Measurements from ENCODE around the gene ATP9B.
"Not testable (repeated sequence)": the region's sequence is repeated elsewhere in the genome, so short reads cannot be mapped to it uniquely, and the experiment has no call there.

ATP9B gene

GRCh38 chr18:79260023-79260422, 190.8 kb downstream of the ATP9B start:
- H3K27me3 ChIP-seq (replicated peaks; ENCODE audit: insufficient read depth, low read length), result no peaks in the 10 kb centered on the region
- H3K9me2 ChIP-seq (replicated peaks; ENCODE audit: insufficient read depth, low read length), result no peaks in the 10 kb centered on the region
- no peaks in the 10 kb centered on the region for H3K4me1 ChIP-seq (ENCODE audit: low read length)
- H3K79me2 ChIP-seq (ENCODE audit: low read length), result no peaks in the 10 kb centered on the region
- no peak for DNase-seq
- no peaks in the 10 kb centered on the region for H3F3A ChIP-seq (ENCODE audit: insufficient read depth, low read length)
- H3K9me3 ChIP-seq (replicated peaks; ENCODE audit: insufficient read depth, low read length), result no peaks in the 10 kb centered on the region
- H3K4me3 ChIP-seq (ENCODE audit: low read length), result no peak overlapping the region
- H3K36me3 ChIP-seq (replicated peaks; ENCODE audit: insufficient read depth, low read length), result no peaks in the 10 kb centered on the region
- H2AFZ ChIP-seq (ENCODE audit: low read length), result no peak overlapping the region
- no peaks in the 10 kb centered on the region for H4K20me1 ChIP-seq (ENCODE audit: insufficient read depth, low read length)
- no peak overlapping the region for H3K9ac ChIP-seq (ENCODE audit: low read length)
- no peak overlapping the region for H3K27ac ChIP-seq (ENCODE audit: low read length)
- H3K4me2 ChIP-seq (ENCODE audit: low read depth, low read length), result no peak overlapping the region
- TF ChIP-seq, protein P1, sequence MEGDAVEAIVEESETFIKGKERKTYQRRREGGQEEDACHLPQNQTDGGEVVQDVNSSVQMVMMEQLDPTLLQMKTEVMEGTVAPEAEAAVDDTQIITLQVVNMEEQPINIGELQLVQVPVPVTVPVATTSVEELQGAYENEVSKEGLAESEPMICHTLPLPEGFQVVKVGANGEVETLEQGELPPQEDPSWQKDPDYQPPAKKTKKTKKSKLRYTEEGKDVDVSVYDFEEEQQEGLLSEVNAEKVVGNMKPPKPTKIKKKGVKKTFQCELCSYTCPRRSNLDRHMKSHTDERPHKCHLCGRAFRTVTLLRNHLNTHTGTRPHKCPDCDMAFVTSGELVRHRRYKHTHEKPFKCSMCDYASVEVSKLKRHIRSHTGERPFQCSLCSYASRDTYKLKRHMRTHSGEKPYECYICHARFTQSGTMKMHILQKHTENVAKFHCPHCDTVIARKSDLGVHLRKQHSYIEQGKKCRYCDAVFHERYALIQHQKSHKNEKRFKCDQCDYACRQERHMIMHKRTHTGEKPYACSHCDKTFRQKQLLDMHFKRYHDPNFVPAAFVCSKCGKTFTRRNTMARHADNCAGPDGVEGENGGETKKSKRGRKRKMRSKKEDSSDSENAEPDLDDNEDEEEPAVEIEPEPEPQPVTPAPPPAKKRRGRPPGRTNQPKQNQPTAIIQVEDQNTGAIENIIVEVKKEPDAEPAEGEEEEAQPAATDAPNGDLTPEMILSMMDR (IDR thresholded peaks at IDR 0.05; ENCODE audit: low read length), result no peak
- TF ChIP-seq EZH2 (optimal IDR thresholded peaks at IDR 0.05; ENCODE audit: low read depth, low read length), result no peak

- H3K4me1 ChIP-seq (ENCODE audit: low read length), result no peaks in the 10 kb centered on the region
- H3K9ac ChIP-seq (ENCODE audit: low read length), result no peak overlapping the region
- no peak overlapping the region for H3K27ac ChIP-seq (ENCODE audit: low read length)
- no peaks in the 10 kb centered on the region for H3F3A ChIP-seq (ENCODE audit: insufficient read depth, low read length)
- H4K20me1 ChIP-seq (ENCODE audit: insufficient read depth, low read length), result no peaks in the 10 kb centered on the region
- H2AFZ ChIP-seq (ENCODE audit: low read length), result no peak overlapping the region
- H3K9me3 ChIP-seq (replicated peaks; ENCODE audit: insufficient read depth, low read length), result no peaks in the 10 kb centered on the region
- H3K4me2 ChIP-seq (ENCODE audit: low read depth, low read length), result no peak overlapping the region
- no peak overlapping the region for H3K4me3 ChIP-seq (ENCODE audit: low read length)
- H3K79me2 ChIP-seq (ENCODE audit: low read length), result no peaks in the 10 kb centered on the region
- H3K27me3 ChIP-seq (replicated peaks; ENCODE audit: insufficient read depth, low read length), result no peaks in the 10 kb centered on the region
- no peak for DNase-seq
- TF ChIP-seq EZH2phosphoT487 (IDR thresholded peaks at IDR 0.05; ENCODE audit: low read length) (no peak), EZH2 (optimal IDR thresholded peaks at IDR 0.05; ENCODE audit: low read depth, low read length) (no peak)
- TF ChIP-seq, protein P1 (IDR thresholded peaks at IDR 0.05; ENCODE audit: low read length), result no peak
- no peaks in the 10 kb centered on the region for H3K36me3 ChIP-seq (replicated peaks; ENCODE audit: insufficient read depth, low read length)
- H3K9me2 ChIP-seq (replicated peaks; ENCODE audit: insufficient read depth, low read length), result no peaks in the 10 kb centered on the region
Measured at GRCh38 chr18:79260510-79260909, 191.3 kb downstream of the ATP9B start.

DNA sequence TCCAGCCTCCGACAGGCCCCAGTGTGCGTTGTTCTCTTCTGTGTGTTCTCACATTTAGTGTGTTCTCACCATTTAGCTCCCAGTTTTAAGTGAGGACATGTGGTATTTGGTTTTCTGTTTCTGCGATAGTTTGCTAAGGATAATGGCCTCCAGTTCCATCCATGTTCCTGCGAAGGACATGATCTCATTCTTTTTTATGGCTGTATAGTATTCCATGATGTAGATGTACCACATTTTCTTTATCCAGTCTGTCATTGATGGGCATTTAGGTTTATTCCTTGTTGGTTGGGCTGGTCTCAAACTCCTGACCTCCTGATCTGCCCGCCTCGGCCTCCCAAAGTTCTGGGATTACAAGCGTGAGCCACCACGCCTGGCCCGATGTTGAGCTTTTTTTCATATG, 195.9 kb downstream of the ATP9B start:
- not testable (repeated sequence) for H3K9me2 ChIP-seq (replicated peaks; ENCODE audit: insufficient read depth, low read length); H3K27me3 ChIP-seq (replicated peaks; ENCODE audit: insufficient read depth, low read length); H3K27ac ChIP-seq (ENCODE audit: low read length); H3K4me1 ChIP-seq (ENCODE audit: low read length); H3F3A ChIP-seq (ENCODE audit: insufficient read depth, low read length); H2AFZ ChIP-seq (ENCODE audit: low read length); H3K36me3 ChIP-seq (replicated peaks; ENCODE audit: insufficient read depth, low read length); H3K4me3 ChIP-seq (ENCODE audit: low read length); H3K79me2 ChIP-seq (ENCODE audit: low read length); H3K9me3 ChIP-seq (replicated peaks; ENCODE audit: insufficient read depth, low read length); H3K4me2 ChIP-seq (ENCODE audit: low read depth, low read length); H3K9ac ChIP-seq (ENCODE audit: low read length); H4K20me1 ChIP-seq (ENCODE audit: insufficient read depth, low read length); DNase-seq

DNA sequence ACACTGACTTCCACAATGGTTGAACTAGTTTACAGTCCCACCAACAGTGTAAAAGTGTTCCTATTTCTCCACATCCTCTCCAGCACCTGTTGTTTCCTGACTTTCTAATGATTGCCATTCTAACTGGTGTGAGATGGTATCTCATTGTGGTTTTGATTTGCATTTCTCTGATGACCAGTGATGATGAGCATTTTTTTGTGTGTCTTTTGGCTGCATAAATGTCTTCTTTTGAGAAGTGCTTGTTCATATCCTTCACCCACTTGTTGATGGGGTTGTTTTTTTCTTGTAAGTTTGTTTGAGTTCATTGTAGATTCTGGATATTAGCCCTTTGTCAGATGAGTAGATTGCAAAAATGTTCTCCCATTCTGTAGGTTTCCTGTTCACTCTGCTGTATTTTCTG, 202.6 kb downstream of the ATP9B start:
- H3K9me3 ChIP-seq (replicated peaks; ENCODE audit: insufficient read depth, low read length); DNase-seq; H3K4me3 ChIP-seq (ENCODE audit: low read length); H3K9ac ChIP-seq (ENCODE audit: low read length); H3K36me3 ChIP-seq (replicated peaks; ENCODE audit: insufficient read depth, low read length); H3K79me2 ChIP-seq (ENCODE audit: low read length); H3K9me2 ChIP-seq (replicated peaks; ENCODE audit: insufficient read depth, low read length); H3K27me3 ChIP-seq (replicated peaks; ENCODE audit: insufficient read depth, low read length); H2AFZ ChIP-seq (ENCODE audit: low read length); H3K27ac ChIP-seq (ENCODE audit: low read length); H3K4me2 ChIP-seq (ENCODE audit: low read depth, low read length); H4K20me1 ChIP-seq (ENCODE audit: insufficient read depth, low read length): not testable (repeated sequence)
- peaks cover 29% of the 10 kb centered on the region for H3K4me1 ChIP-seq (ENCODE audit: low read length)
- H3F3A ChIP-seq (ENCODE audit: insufficient read depth, low read length), result peaks cover 13% of the 10 kb centered on the region; the same call in 1 of the 2 replicates

Data from MM.1S (cell line).